GM23338 (cell line): ENCODE results near the gene CNPY1.

Experiments used
- CREB1 ChIP-seq: fragments of 250-450 bp; sonication (Bioruptor Pico); IDR thresholded peaks from 2 replicates; pipeline ENCODE4 v1.5.0; 2020; ENCODE audit warnings: low read depth, mild to moderate bottlenecking, moderate library complexity
- EZH2 ChIP-seq: fragments of 200-600 bp; sonication (generic); IDR thresholded peaks from one replicate; pipeline ENCODE4 v1.8.0; 2017; ENCODE audit warnings: antibody characterized with exemption, mild to moderate bottlenecking, low read depth; ENCODE audit not compliant: unreplicated experiment
- EZH2phosphoT487 ChIP-seq: fragments of 200-600 bp; sonication (generic); IDR thresholded peaks from one replicate; pipeline ENCODE4 v1.8.1; 2018; ENCODE audit warnings: antibody characterized with exemption; ENCODE audit not compliant: unreplicated experiment
- JUNB ChIP-seq: IDR thresholded peaks from one replicate; pipeline ENCODE4 v1.6.1; 2016; ENCODE audit warnings: antibody characterized with exemption; ENCODE audit not compliant: unreplicated experiment
- NANOG ChIP-seq: IDR thresholded peaks from 2 replicates; pipeline ENCODE4 v1.6.1; 2016; ENCODE audit warnings: antibody characterized with exemption, borderline replicate concordance
- POLR2AphosphoS5 ChIP-seq: IDR thresholded peaks from 2 replicates; pipeline ENCODE4 v1.6.1; 2016; ENCODE audit warnings: antibody characterized with exemption, low read depth
- STAT1 ChIP-seq: IDR thresholded peaks from one replicate; pipeline ENCODE4 v1.6.1; 2016; ENCODE audit warnings: antibody characterized with exemption; ENCODE audit not compliant: unreplicated experiment
- ZNF114 ChIP-seq: fragments of 250-450 bp; sonication (Bioruptor Pico); IDR thresholded peaks from 2 replicates; pipeline ENCODE4 v1.5.0; 2020; ENCODE audit warnings: mild to moderate bottlenecking, moderate library complexity
- ZNF462 ChIP-seq: fragments of 250-450 bp; sonication (Bioruptor Pico); IDR thresholded peaks from 2 replicates; pipeline ENCODE4 v1.5.0; 2020; ENCODE audit warnings: mild to moderate bottlenecking, moderate library complexity
- TF ChIP-seq, protein P1 (sequence below), 2 experiments: fragments of 200-600 bp in 1 of 2; sonication (generic) in 1 of 2; conservative IDR thresholded peaks; 2 replicates each; pipeline versions ENCODE4 v1.5.1 to v1.6.1; 2016 to 2017; ENCODE audit warnings: antibody characterized with exemption in 2 of 2, low read depth in 2 of 2, mild to moderate bottlenecking in 2 of 2, moderate library complexity in 1 of 2
- TF ChIP-seq, protein P2 (sequence below): IDR thresholded peaks from one replicate; pipeline ENCODE4 v1.6.1; 2018; ENCODE audit warnings: antibody characterized with exemption; ENCODE audit not compliant: unreplicated experiment

DNA sequence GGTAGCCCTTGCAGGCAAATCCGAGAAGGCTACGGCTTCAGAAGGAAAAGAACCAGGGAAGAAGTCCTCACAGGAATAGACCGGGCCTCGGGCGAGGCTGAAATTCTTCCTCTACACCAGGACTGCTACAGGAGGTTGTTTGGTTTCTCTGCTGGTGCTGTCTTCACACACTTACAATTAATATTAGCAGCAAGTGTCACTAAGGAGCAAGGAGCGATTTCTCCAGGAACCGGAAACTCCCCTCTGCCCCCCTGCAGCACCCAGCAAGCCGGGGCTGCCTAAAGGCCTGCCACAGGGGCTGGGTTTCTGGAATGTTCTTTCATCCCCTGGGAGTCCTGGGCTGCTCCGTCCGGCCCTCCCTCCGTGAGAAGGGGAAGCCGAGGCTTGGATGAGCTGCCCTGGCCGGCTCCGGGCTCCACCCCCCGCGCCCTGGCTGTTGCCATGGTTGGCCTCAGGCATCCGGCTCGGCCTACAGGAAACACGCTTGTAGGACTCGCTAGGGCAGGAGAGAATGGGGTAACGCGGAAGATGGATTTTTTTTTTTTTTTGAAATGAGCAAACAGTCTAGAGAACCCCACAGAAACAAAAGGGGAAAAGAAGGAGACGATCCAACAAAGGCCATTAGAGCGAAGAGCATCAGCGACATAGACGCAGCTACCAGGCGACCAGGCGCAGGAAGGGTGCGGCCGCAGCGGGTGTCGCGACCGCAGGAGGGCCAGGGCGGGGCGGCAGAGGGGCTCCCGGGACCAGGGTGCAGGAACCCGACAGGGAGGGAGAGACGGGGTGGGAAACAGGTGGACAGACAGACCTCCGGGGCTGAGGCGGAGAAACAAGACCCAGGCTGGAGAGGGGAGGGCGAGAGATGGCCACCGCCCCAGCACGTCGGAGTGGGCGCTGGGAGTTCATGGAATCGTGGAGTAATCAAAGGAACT is 55.4 kb downstream of the CNPY1 start:
- TF ChIP-seq, protein P1, sequence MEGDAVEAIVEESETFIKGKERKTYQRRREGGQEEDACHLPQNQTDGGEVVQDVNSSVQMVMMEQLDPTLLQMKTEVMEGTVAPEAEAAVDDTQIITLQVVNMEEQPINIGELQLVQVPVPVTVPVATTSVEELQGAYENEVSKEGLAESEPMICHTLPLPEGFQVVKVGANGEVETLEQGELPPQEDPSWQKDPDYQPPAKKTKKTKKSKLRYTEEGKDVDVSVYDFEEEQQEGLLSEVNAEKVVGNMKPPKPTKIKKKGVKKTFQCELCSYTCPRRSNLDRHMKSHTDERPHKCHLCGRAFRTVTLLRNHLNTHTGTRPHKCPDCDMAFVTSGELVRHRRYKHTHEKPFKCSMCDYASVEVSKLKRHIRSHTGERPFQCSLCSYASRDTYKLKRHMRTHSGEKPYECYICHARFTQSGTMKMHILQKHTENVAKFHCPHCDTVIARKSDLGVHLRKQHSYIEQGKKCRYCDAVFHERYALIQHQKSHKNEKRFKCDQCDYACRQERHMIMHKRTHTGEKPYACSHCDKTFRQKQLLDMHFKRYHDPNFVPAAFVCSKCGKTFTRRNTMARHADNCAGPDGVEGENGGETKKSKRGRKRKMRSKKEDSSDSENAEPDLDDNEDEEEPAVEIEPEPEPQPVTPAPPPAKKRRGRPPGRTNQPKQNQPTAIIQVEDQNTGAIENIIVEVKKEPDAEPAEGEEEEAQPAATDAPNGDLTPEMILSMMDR (conservative IDR thresholded peaks at IDR 0.05; ENCODE audit: low read depth in 2 of 2): no peak
- TF ChIP-seq EZH2 (peak; percentile 9), STAT1 (no peak), POLR2AphosphoS5 (no peak), CREB1 (CRISPR knock-in tag) (no peak), JUNB (no peak), ZNF462 (CRISPR knock-in tag) (no peak), EZH2phosphoT487 (no peak), ZNF114 (CRISPR knock-in tag) (no peak), NANOG (no peak)
- TF ChIP-seq, protein P2, sequence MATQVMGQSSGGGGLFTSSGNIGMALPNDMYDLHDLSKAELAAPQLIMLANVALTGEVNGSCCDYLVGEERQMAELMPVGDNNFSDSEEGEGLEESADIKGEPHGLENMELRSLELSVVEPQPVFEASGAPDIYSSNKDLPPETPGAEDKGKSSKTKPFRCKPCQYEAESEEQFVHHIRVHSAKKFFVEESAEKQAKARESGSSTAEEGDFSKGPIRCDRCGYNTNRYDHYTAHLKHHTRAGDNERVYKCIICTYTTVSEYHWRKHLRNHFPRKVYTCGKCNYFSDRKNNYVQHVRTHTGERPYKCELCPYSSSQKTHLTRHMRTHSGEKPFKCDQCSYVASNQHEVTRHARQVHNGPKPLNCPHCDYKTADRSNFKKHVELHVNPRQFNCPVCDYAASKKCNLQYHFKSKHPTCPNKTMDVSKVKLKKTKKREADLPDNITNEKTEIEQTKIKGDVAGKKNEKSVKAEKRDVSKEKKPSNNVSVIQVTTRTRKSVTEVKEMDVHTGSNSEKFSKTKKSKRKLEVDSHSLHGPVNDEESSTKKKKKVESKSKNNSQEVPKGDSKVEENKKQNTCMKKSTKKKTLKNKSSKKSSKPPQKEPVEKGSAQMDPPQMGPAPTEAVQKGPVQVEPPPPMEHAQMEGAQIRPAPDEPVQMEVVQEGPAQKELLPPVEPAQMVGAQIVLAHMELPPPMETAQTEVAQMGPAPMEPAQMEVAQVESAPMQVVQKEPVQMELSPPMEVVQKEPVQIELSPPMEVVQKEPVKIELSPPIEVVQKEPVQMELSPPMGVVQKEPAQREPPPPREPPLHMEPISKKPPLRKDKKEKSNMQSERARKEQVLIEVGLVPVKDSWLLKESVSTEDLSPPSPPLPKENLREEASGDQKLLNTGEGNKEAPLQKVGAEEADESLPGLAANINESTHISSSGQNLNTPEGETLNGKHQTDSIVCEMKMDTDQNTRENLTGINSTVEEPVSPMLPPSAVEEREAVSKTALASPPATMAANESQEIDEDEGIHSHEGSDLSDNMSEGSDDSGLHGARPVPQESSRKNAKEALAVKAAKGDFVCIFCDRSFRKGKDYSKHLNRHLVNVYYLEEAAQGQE: no peak
